ENCODE measurements around the gene SCN1B. TPM values are rescaled to one million over a fixed set of nuclear protein-coding genes. Genes with fewer than 3 reads are reported as not detected.
A peak's percentile ranks its signal among the peaks of the same experiment; 100 is the strongest.

SCN1B gene
- total RNA-seq, 1 experiment from 2014 or later, result 8.0 TPM

DNA sequence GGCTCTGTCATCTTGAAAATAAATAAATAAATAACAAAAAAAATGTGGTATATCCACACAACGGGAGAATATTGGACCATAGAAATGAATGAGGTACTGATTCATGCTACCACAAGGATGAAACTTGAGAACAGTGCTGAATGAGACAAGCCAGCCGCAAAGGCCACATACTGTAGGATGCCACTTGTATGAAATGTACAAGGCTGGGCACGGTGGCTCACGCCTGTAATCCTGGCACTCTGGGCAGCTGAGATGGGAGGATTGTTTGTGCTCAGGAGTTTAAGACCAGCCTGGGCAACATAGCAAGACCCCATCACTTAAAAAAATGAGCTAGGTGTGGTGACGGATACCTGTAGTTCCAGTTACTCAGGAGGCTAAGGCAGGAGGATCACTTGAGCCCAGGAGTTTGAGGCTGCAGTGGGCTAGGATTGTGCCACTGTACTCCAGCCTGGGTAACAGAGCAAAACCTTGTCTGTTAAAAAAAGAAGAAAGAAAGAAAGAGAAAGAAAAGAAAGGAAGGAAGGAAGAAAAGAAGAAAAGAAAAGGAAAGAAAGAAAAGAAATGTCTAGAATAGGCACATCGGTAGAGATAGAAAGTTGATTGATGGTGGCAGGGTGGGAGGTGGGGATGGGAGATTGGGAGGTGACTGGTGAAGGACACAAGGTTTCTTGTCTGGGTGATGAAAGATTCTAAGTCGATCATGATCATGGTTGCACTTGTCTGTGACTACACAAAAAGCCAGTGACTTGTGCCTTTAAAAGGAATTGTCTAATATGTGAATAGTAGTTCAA lies 31.5 kb downstream of the SCN1B start:
- Mint-ChIP-seq H3K4me1 (peaks cover 3% of the 10 kb centered on the region), H3K27me3 (ENCODE audit: low read depth) (peaks cover 29% of the 10 kb centered on the region), H3K4me3 (no peak overlapping the region), H3K36me3 (peaks cover 3% of the 10 kb centered on the region; the same call in 1 of the 2 replicates), H3K9me3 (peaks cover 4% of the 10 kb centered on the region), H3K27ac (no peak overlapping the region)
- POLR2A ChIA-PET, result no interaction called here
- ATAC-seq (no peak), DNase-seq (ENCODE audit: low spot score) (no peak)
- CTCF ChIA-PET, result no interaction called here
- TF ChIP-seq IRF2 (CRISPR knock-in tag; IDR thresholded peaks at IDR 0.05; ENCODE audit: borderline replicate concordance, low read depth) (no peak), ZNF416 (CRISPR knock-in tag; IDR thresholded peaks at IDR 0.05) (no peak), ZNF121 (CRISPR knock-in tag; IDR thresholded peaks at IDR 0.05) (peak; percentile 78)

- H3K4me3 Mint-ChIP-seq, result no peak overlapping the region
- H3K27ac Mint-ChIP-seq, result no peak overlapping the region
- TF ChIP-seq AR (CRISPR knock-in tag; IDR thresholded peaks at IDR 0.05) (no peak), NFATC4 (CRISPR knock-in tag; IDR thresholded peaks at IDR 0.05) (no peak), FOXK1 (CRISPR knock-in tag; IDR thresholded peaks at IDR 0.05) (no peak)
- ChIA-PET POLR2A (no interaction called here), CTCF (interaction anchor here (0.7 kb wide), 1 partner anchor 19 kb away, joined by 3 read pairs; no protein-coding TSS in a partner anchor)
- no peak for ATAC-seq
- peaks cover 5% of the 10 kb centered on the region for H3K9me3 Mint-ChIP-seq
- no peak for DNase-seq (ENCODE audit: low spot score)
- H3K4me1 Mint-ChIP-seq, result peaks cover 9% of the 10 kb centered on the region
- peaks cover 3% of the 10 kb centered on the region; the same call in 1 of the 2 replicates for H3K36me3 Mint-ChIP-seq
- H3K27me3 Mint-ChIP-seq (ENCODE audit: low read depth), result peaks cover 29% of the 10 kb centered on the region
Measured at GRCh38 chr19:35062942-35063341, 32.7 kb downstream of the SCN1B start.

GRCh38 chr19:35063940-35064818 lies 33.9 kb downstream of the SCN1B start:
- H3K4me1 Mint-ChIP-seq, result peaks cover 18% of the 10 kb centered on the region
- peaks cover 29% of the 10 kb centered on the region for H3K27me3 Mint-ChIP-seq (ENCODE audit: low read depth)
- H3K9me3 Mint-ChIP-seq, result peaks cover 5% of the 10 kb centered on the region
- TF ChIP-seq ZNF263 (CRISPR knock-in tag; IDR thresholded peaks at IDR 0.05; ENCODE audit: low read depth) (no peak), ZNF232 (CRISPR knock-in tag; IDR thresholded peaks at IDR 0.05) (no peak), GABPB1 (CRISPR knock-in tag; IDR thresholded peaks at IDR 0.05) (0 out of 2 replicates have a peak, but pooled peaks have one; percentile 21), TCF7 (CRISPR knock-in tag; IDR thresholded peaks at IDR 0.05; ENCODE audit: low read depth) (no peak), USF2 (CRISPR knock-in tag; IDR thresholded peaks at IDR 0.05) (no peak)
- H3K36me3 Mint-ChIP-seq, result peaks cover 3% of the 10 kb centered on the region; the same call in 1 of the 2 replicates
- ChIA-PET POLR2A (interaction anchor here (0.5 kb wide), 1 partner anchor 1054 kb away, joined by 3 read pairs; no protein-coding TSS in a partner anchor), CTCF (interaction anchor here (0.6 to 2.2 kb wide), 5 partner anchors 9 to 1423 kb away, joined by 3 to 9 read pairs (median 4); no protein-coding TSS in a partner anchor)
- H3K27ac Mint-ChIP-seq, result no peak overlapping the region
- ATAC-seq (no peak), DNase-seq (ENCODE audit: low spot score) (no peak)
- no peak overlapping the region for H3K4me3 Mint-ChIP-seq

DNA sequence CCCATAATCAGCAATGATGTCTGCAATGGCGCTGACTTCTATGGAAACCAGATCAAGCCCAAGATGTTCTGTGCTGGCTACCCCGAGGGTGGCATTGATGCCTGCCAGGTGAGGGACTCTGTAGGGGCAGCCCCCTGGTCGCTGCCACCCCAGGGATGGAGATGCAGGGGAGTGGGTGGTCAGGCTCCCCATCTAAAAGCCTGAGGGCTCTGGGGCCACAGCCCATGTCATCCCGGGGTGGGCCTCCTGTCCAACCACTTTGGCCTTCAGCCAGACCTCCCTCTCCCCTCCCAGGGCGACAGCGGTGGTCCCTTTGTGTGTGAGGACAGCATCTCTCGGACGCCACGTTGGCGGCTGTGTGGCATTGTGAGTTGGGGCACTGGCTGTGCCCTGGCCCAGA lies 35.3 kb downstream of the SCN1B start:
- Mint-ChIP-seq H3K4me1 (peaks cover 26% of the 10 kb centered on the region), H3K27me3 (ENCODE audit: low read depth) (peaks cover 36% of the 10 kb centered on the region), H3K27ac (no peak overlapping the region), H3K9me3 (peaks cover 7% of the 10 kb centered on the region), H3K4me3 (no peak overlapping the region), H3K36me3 (peaks cover 3% of the 10 kb centered on the region)
- ChIA-PET POLR2A (no interaction called here), CTCF (interaction anchor here (1.6 to 3.3 kb wide), 4 partner anchors 7 to 21 kb away, joined by 9 to 81 read pairs (median 30); no protein-coding TSS in a partner anchor)
- TF ChIP-seq ZNF671 (CRISPR knock-in tag; IDR thresholded peaks at IDR 0.05), result no peak
- DNase-seq (ENCODE audit: low spot score), result no peak
- no peak for ATAC-seq
